ENCODE measurements around the gene POLR3C. TPM values are rescaled to one million over a fixed set of nuclear protein-coding genes. Genes with fewer than 3 reads are reported as not detected.

Gene POLR3C
- total and polyA plus RNA-seq, 2 of the 13 experiments (the other 11 are each of a cell fraction or from before 2014, with no cell fraction given), result 15.5 to 24.3 TPM

DNA sequence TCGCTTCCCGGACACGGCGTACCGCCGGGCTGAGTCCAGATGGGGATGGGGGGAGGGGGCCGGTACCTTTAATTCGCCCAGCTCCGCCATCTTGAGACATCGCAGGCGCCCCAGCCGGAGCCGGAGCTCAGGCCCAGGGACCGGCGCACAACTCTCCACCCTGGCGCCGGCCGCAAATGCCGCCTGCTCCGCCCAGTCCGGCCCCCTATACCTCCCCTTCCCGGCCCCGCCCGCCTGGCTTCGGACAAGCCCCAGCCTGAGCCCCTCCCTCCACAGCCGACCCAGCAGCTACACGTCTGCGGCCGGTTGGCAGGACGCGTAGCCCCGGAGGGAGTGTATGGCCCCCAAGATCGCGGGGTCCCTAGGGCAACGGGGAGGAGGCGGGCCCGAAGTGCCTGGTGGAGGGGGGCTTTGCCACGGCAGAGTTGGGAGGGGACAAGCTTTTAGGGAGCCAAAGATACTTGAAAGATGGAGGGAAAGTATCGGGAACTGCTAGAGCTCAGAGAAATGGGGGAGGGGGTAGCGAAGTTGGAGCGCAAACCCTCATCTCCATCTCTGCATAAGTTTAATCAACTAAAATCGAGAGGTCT lies 35.0 kb downstream of the POLR3C start, which contains the start of gene PIAS3 (continued):
- TF ChIP-seq, protein P1, sequence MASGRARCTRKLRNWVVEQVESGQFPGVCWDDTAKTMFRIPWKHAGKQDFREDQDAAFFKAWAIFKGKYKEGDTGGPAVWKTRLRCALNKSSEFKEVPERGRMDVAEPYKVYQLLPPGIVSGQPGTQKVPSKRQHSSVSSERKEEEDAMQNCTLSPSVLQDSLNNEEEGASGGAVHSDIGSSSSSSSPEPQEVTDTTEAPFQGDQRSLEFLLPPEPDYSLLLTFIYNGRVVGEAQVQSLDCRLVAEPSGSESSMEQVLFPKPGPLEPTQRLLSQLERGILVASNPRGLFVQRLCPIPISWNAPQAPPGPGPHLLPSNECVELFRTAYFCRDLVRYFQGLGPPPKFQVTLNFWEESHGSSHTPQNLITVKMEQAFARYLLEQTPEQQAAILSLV (CRISPR knock-in tag; IDR thresholded peaks at IDR 0.05; ENCODE audit: borderline replicate concordance), result 0 out of 2 replicates have a peak, but pooled peaks have one; percentile 8
- TF ChIP-seq ZNF746 (CRISPR knock-in tag; IDR thresholded peaks at IDR 0.05), result peak; percentile 57; the same call in 1 of the 2 replicates
- TF ChIP-seq, protein P2, sequence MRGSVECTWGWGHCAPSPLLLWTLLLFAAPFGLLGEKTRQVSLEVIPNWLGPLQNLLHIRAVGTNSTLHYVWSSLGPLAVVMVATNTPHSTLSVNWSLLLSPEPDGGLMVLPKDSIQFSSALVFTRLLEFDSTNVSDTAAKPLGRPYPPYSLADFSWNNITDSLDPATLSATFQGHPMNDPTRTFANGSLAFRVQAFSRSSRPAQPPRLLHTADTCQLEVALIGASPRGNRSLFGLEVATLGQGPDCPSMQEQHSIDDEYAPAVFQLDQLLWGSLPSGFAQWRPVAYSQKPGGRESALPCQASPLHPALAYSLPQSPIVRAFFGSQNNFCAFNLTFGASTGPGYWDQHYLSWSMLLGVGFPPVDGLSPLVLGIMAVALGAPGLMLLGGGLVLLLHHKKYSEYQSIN (CRISPR knock-in tag; IDR thresholded peaks at IDR 0.05; ENCODE audit: borderline replicate concordance), result no peak
- TF ChIP-seq, protein P3, sequence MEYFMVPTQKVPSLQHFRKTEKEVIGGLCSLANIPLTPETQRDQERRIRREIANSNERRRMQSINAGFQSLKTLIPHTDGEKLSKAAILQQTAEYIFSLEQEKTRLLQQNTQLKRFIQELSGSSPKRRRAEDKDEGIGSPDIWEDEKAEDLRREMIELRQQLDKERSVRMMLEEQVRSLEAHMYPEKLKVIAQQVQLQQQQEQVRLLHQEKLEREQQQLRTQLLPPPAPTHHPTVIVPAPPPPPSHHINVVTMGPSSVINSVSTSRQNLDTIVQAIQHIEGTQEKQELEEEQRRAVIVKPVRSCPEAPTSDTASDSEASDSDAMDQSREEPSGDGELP (IDR thresholded peaks at IDR 0.05; ENCODE audit: borderline replicate concordance, low read depth), result peak; percentile 42; the same call in 1 of the 2 replicates
- no peak for TF ChIP-seq FOXJ3 (CRISPR knock-in tag; IDR thresholded peaks at IDR 0.05; ENCODE audit: borderline replicate concordance)
- no peak for TF ChIP-seq RCOR2 (CRISPR knock-in tag; IDR thresholded peaks at IDR 0.05)
- TF ChIP-seq ETV5 (CRISPR knock-in tag; IDR thresholded peaks at IDR 0.05; ENCODE audit: borderline replicate concordance), result peak; percentile 8; the same call in 1 of the 2 replicates
- TF ChIP-seq HOXD1 (CRISPR knock-in tag; IDR thresholded peaks at IDR 0.05), result no peak
- TF ChIP-seq, protein P4, sequence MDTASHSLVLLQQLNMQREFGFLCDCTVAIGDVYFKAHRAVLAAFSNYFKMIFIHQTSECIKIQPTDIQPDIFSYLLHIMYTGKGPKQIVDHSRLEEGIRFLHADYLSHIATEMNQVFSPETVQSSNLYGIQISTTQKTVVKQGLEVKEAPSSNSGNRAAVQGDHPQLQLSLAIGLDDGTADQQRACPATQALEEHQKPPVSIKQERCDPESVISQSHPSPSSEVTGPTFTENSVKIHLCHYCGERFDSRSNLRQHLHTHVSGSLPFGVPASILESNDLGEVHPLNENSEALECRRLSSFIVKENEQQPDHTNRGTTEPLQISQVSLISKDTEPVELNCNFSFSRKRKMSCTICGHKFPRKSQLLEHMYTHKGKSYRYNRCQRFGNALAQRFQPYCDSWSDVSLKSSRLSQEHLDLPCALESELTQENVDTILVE (CRISPR knock-in tag; IDR thresholded peaks at IDR 0.05), result no peak
- peak; percentile 65 for TF ChIP-seq HIVEP1 (CRISPR knock-in tag; IDR thresholded peaks at IDR 0.05)
- TF ChIP-seq ZC3H4 (CRISPR knock-in tag; IDR thresholded peaks at IDR 0.05; ENCODE audit: borderline replicate concordance), result no peak
- TF ChIP-seq, protein P5, sequence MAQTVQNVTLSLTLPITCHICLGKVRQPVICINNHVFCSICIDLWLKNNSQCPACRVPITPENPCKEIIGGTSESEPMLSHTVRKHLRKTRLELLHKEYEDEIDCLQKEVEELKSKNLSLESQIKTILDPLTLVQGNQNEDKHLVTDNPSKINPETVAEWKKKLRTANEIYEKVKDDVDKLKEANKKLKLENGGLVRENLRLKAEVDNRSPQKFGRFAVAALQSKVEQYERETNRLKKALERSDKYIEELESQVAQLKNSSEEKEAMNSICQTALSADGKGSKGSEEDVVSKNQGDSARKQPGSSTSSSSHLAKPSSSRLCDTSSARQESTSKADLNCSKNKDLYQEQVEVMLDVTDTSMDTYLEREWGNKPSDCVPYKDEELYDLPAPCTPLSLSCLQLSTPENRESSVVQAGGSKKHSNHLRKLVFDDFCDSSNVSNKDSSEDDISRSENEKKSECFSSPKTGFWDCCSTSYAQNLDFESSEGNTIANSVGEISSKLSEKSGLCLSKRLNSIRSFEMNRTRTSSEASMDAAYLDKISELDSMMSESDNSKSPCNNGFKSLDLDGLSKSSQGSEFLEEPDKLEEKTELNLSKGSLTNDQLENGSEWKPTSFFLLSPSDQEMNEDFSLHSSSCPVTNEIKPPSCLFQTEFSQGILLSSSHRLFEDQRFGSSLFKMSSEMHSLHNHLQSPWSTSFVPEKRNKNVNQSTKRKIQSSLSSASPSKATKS (CRISPR knock-in tag; IDR thresholded peaks at IDR 0.05), result no peak
- TF ChIP-seq ZNF598 (CRISPR knock-in tag; IDR thresholded peaks at IDR 0.05; ENCODE audit: borderline replicate concordance), result no peak
- TF ChIP-seq PITX1 (CRISPR knock-in tag; IDR thresholded peaks at IDR 0.05), result peak; percentile 75; the same call in 1 of the 2 replicates
- TF ChIP-seq NR2F6 (IDR thresholded peaks at IDR 0.05), result no peak
- peak; percentile 16; the same call in 1 of the 2 replicates for TF ChIP-seq NR2F6 (CRISPR knock-in tag; IDR thresholded peaks at IDR 0.05)
- peak; percentile 80; the same call in 1 of the 2 replicates for TF ChIP-seq NRL (CRISPR knock-in tag; IDR thresholded peaks at IDR 0.05; ENCODE audit: borderline replicate concordance)
